GM19452 (cell line): ENCODE data around the gene TFR2.

Experiments used
- ATAC-seq: cut with Tn5 transposase; IDR thresholded peaks from one replicate; pipeline ENCODE4 v1.9.1; 2021; ENCODE audit not compliant: unreplicated experiment

TFR2 gene

GRCh38 chr7:100573691-100574361, 67.5 kb downstream of the TFR2 start, which contains the start of gene SAP25:
SAP25 (minus strand) TSS chr7:100573900; CDS start chr7:100573742, 158 bp downstream.
- ATAC-seq: no peak

- no peak for ATAC-seq
Observed at GRCh38 chr7:100572949-100573675, 68.2 kb downstream of the TFR2 start.

GRCh38 chr7:100572281-100572948, 68.9 kb downstream of the TFR2 start:
- no peak for ATAC-seq

GRCh38 chr7:100571829-100572116, 69.6 kb downstream of the TFR2 start:
- no peak for ATAC-seq

- no peak for ATAC-seq
Observed at GRCh38 chr7:100570954-100571828, 70.2 kb downstream of the TFR2 start.
